ENCODE data around the gene GRM7. TPM values are rescaled to one million over a fixed set of nuclear protein-coding genes. Genes with fewer than 3 reads are reported as not detected.

GRM7 gene
- total RNA-seq, 3 donors from 2014 or later = 0.59 to 1.3 (median 1.1) TPM

GRCh38 chr3:7290077-7290825 lies 429.3 kb downstream of the GRM7 start:
- TF ChIP-seq POLR2AphosphoS5 (IDR thresholded peaks at IDR 0.05) (no peak), CTCF (IDR thresholded peaks at IDR 0.05) (no peak), POLR2A (IDR thresholded peaks at IDR 0.05) (no peak)
- intact Hi-C loops (cut with DNase I; ENCODE audit: low total_unique reads) = no loop called here
- Histone ChIP-seq H3K27ac (no peak overlapping the region), H3K9me3 (no peaks in the 10 kb centered on the region), H3K27me3 (no peaks in the 10 kb centered on the region), H3K4me3 (no peak overlapping the region), H3K4me1 (no peaks in the 10 kb centered on the region), H3K36me3 (no peaks in the 10 kb centered on the region)
- no peak for DNase-seq (ENCODE audit: low spot score in 2 of 2)

DNA sequence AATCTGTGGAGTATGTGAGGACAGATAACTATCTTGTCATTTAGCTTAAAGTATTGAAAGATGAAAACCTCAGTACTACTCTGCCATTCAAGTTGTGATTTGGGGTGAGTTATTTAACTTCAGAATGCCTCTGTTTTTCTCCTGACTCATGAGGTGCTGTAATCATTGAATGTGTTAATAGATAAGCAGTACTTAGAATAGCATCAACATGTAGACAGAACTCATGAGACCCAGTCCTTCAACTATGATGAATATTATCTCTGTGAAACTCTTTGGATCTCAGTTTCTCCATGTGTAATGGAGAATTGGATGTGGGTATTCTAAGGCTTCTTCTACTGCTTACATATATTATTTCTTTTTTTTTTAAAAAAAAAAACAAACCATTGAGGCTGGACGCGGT lies 431.4 kb downstream of the GRM7 start:
- no peaks in the 10 kb centered on the region for H3K27me3 ChIP-seq
- no peak for DNase-seq (ENCODE audit: low spot score in 2 of 2)
- no peak overlapping the region for H3K27ac ChIP-seq
- no peaks in the 10 kb centered on the region for H3K4me1 ChIP-seq
- TF ChIP-seq CTCF (IDR thresholded peaks at IDR 0.05) (no peak), POLR2AphosphoS5 (IDR thresholded peaks at IDR 0.05) (no peak), POLR2A (IDR thresholded peaks at IDR 0.05) (no peak)
- no peaks in the 10 kb centered on the region for H3K36me3 ChIP-seq
- H3K4me3 ChIP-seq = no peak overlapping the region
- intact Hi-C loops (cut with DNase I; ENCODE audit: low total_unique reads) = no loop called here
- H3K9me3 ChIP-seq = no peaks in the 10 kb centered on the region

DNA sequence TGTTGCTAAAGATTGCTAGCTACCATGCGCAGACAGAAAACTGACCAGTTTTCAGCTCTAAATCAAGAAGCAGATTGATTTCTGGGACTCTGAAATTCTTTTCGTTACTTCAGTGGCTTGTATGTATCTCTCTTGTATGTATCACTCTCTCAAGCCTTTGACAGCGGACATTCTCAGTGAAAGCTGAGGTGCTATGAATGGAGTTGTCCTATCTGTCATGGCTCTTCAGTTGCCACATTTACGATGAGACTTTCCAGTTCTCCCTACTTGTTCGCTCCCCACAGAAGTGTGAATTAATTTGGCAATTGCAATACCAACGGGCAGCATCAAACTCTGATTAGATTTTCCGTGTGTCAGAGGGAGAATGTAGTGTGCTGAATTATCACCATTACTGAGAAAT lies 432.4 kb downstream of the GRM7 start:
- TF ChIP-seq POLR2A (IDR thresholded peaks at IDR 0.05) = no peak
- no peak for TF ChIP-seq CTCF (IDR thresholded peaks at IDR 0.05)
- no peak for TF ChIP-seq POLR2AphosphoS5 (IDR thresholded peaks at IDR 0.05)
- intact Hi-C loops (cut with DNase I; ENCODE audit: low total_unique reads) = no loop called here

GRCh38 chr3:7305561-7305960 lies 444.6 kb downstream of the GRM7 start:
- H3K27me3 ChIP-seq = no peaks in the 10 kb centered on the region
- H3K9me3 ChIP-seq = no peaks in the 10 kb centered on the region
- H3K4me1 ChIP-seq = peaks cover 0 to 4% of the 10 kb centered on the region in 2 donors
- no peak for TF ChIP-seq CTCF (IDR thresholded peaks at IDR 0.05)
- no peak overlapping the region for H3K27ac ChIP-seq
- H3K36me3 ChIP-seq = no peaks in the 10 kb centered on the region
- intact Hi-C loops (cut with DNase I; ENCODE audit: low total_unique reads) = no loop called here
- DNase-seq (ENCODE audit: low spot score in 2 of 2) = no peak
- H3K4me3 ChIP-seq = no peak overlapping the region

More for the DNA sequence above, 432.4 kb downstream of the GRM7 start:
- Histone ChIP-seq H3K4me3 (no peak overlapping the region), H3K36me3 (no peaks in the 10 kb centered on the region), H3K27me3 (no peaks in the 10 kb centered on the region), H3K4me1 (no peaks in the 10 kb centered on the region), H3K27ac (no peak overlapping the region), H3K9me3 (no peaks in the 10 kb centered on the region)
- DNase-seq (ENCODE audit: low spot score in 2 of 2) = no peak

GRCh38 chr3:7306901-7307300 lies 446.0 kb downstream of the GRM7 start:
- TF ChIP-seq POLR2A (IDR thresholded peaks at IDR 0.05) = no peak
- no peak for TF ChIP-seq CTCF (IDR thresholded peaks at IDR 0.05)
- TF ChIP-seq POLR2AphosphoS5 (IDR thresholded peaks at IDR 0.05) = no peak
- Histone ChIP-seq H3K9me3 (no peaks in the 10 kb centered on the region), H3K27ac (no peak overlapping the region), H3K4me3 (no peak overlapping the region), H3K27me3 (no peaks in the 10 kb centered on the region), H3K4me1 (peaks cover 0 to 4% of the 10 kb centered on the region in 2 donors), H3K36me3 (no peaks in the 10 kb centered on the region)
- intact Hi-C loops (cut with DNase I; ENCODE audit: low total_unique reads) = no loop called here
- DNase-seq (ENCODE audit: low spot score in 2 of 2) = no peak
